ENCODE results near the gene RAB20.
A peak's percentile ranks its signal among the peaks of the same experiment; 100 is the strongest.

DNA sequence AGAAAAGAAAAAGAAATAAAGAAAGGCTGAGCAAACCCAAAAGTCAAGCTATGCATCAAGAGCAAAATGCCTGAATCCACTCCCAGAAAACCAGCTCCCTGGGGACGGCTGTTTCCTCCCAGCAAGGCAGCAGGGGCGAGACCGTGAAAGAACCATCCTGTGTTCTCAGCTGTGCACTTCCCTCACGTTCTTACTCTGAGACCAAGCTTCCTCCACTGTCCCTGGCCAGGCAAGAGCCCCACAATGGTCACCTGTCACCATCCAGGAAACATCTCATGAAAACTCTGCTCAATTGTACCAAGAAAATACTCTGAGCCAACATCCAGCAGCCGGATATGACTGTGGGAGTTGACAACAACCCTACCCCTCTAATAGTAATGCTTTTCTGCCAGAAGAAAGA is 22.9 kb downstream of the RAB20 start:
- TF ChIP-seq, protein P1, sequence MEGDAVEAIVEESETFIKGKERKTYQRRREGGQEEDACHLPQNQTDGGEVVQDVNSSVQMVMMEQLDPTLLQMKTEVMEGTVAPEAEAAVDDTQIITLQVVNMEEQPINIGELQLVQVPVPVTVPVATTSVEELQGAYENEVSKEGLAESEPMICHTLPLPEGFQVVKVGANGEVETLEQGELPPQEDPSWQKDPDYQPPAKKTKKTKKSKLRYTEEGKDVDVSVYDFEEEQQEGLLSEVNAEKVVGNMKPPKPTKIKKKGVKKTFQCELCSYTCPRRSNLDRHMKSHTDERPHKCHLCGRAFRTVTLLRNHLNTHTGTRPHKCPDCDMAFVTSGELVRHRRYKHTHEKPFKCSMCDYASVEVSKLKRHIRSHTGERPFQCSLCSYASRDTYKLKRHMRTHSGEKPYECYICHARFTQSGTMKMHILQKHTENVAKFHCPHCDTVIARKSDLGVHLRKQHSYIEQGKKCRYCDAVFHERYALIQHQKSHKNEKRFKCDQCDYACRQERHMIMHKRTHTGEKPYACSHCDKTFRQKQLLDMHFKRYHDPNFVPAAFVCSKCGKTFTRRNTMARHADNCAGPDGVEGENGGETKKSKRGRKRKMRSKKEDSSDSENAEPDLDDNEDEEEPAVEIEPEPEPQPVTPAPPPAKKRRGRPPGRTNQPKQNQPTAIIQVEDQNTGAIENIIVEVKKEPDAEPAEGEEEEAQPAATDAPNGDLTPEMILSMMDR (IDR thresholded peaks at IDR 0.05 in 8 of 11, conservative IDR thresholded peaks at IDR 0.05 in 3 of 11) = no peak
- no peak for TF ChIP-seq POLR2A (IDR thresholded peaks at IDR 0.05)
- peak in 2 of 3 donors; percentile 59 to 73 for TF ChIP-seq POLR2AphosphoS5 (IDR thresholded peaks at IDR 0.05)

All from spleen (tissue), 7 donors.